ENCODE results near the gene CTNNA2.

The CTNNA2 gene

DNA sequence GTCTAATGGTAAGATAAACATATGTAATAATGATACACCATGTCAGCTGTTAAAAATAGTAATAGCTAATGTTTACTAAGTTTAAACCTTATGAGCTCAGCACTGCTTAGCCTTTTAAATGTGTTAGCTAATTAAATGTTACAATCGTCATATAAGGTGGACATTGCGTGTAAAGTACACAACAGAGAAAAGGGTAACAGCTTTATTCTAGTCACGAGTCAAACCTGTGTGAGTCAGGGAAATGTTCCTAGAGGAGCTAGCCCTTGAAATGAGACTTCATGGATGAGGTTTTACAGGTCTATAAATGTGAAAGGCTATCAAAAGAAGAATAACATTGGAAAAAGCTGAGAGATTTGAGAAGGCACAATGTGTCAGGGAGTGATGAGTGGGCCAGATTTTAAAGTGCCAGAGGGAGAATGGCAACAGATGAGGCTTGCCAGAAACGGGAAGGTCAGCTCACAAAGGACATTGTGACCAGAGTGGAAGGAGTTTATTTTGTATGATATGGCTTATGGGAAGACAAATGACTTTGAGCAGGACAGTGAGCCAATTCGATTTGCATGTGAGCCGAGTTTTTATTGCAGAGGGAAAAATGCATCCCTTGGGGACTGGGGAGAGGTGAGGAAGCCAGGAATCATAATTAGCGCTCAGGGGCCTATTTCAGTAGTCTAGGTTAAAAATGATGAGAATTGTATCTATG is 276.3 kb downstream of the CTNNA2 start:
- H3K4me3 ChIP-seq (ENCODE audit: low read depth, low read length), result no peak overlapping the region
- H3K9ac ChIP-seq (ENCODE audit: low read length), result no peak overlapping the region
- H3K27ac ChIP-seq (ENCODE audit: low read depth, low read length), result no peak overlapping the region
- H3K4me1 ChIP-seq (ENCODE audit: control insufficient read depth, insufficient read depth, low read length), result peaks cover 6% of the 10 kb centered on the region
- no peaks in the 10 kb centered on the region for H3K36me3 ChIP-seq (ENCODE audit: control insufficient read depth, insufficient read depth, low read length)
- peaks cover 2% of the 10 kb centered on the region; the same call in 1 of the 2 replicates for H3K9me3 ChIP-seq (ENCODE audit: control insufficient read depth, insufficient read depth, low read depth, low read length)
- H3K27me3 ChIP-seq (ENCODE audit: control insufficient read depth, insufficient read depth, low read length), result no peaks in the 10 kb centered on the region

GRCh38 chr2:79789811-79790210 is 277.0 kb downstream of the CTNNA2 start:
- H3K9ac ChIP-seq (ENCODE audit: low read length), result no peak overlapping the region
- H3K27ac ChIP-seq (ENCODE audit: low read depth, low read length), result no peak overlapping the region
- H3K4me1 ChIP-seq (ENCODE audit: control insufficient read depth, insufficient read depth, low read length), result peaks cover 6% of the 10 kb centered on the region
- H3K27me3 ChIP-seq (ENCODE audit: control insufficient read depth, insufficient read depth, low read length), result no peaks in the 10 kb centered on the region
- no peaks in the 10 kb centered on the region for H3K36me3 ChIP-seq (ENCODE audit: control insufficient read depth, insufficient read depth, low read length)
- no peak overlapping the region for H3K4me3 ChIP-seq (ENCODE audit: low read depth, low read length)
- peaks cover 2% of the 10 kb centered on the region; the same call in 1 of the 2 replicates for H3K9me3 ChIP-seq (ENCODE audit: control insufficient read depth, insufficient read depth, low read depth, low read length)

DNA sequence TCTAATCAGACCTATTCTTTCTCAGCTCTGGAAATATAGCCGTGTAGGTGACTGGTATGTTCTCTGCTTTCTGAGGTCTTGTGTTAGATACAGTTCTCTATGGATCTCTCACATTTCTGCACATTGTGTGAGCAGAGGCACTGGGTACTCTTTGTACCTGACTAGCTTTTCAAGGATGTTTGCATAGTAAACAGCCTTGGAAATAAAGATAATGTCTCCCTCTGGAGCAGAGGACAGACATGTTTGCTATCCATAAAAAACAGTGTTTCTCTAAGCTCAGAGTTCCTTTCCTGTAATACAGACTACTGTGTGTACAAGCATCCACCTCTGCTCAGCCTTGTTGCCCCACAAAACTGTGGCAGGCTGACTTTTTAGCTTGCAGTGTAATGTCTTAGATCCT is 279.2 kb downstream of the CTNNA2 start:
- Histone ChIP-seq H3K27me3 (ENCODE audit: control insufficient read depth, insufficient read depth, low read length) (no peaks in the 10 kb centered on the region), H3K27ac (ENCODE audit: low read depth, low read length) (no peak overlapping the region), H3K9me3 (ENCODE audit: control insufficient read depth, insufficient read depth, low read depth, low read length) (peaks cover 2% of the 10 kb centered on the region; the same call in 1 of the 2 replicates), H3K36me3 (ENCODE audit: control insufficient read depth, insufficient read depth, low read length) (no peaks in the 10 kb centered on the region), H3K4me3 (ENCODE audit: low read depth, low read length) (no peak overlapping the region), H3K9ac (ENCODE audit: low read length) (no peak overlapping the region), H3K4me1 (ENCODE audit: control insufficient read depth, insufficient read depth, low read length) (peaks cover 13% of the 10 kb centered on the region)

GRCh38 chr2:79793006-79793405 is 280.2 kb downstream of the CTNNA2 start:
- Histone ChIP-seq H3K4me3 (ENCODE audit: low read depth, low read length) (no peak overlapping the region), H3K9ac (ENCODE audit: low read length) (no peak overlapping the region), H3K27me3 (ENCODE audit: control insufficient read depth, insufficient read depth, low read length) (no peaks in the 10 kb centered on the region), H3K27ac (ENCODE audit: low read depth, low read length) (no peak overlapping the region), H3K36me3 (ENCODE audit: control insufficient read depth, insufficient read depth, low read length) (no peaks in the 10 kb centered on the region), H3K4me1 (ENCODE audit: control insufficient read depth, insufficient read depth, low read length) (peaks cover 13% of the 10 kb centered on the region), H3K9me3 (ENCODE audit: control insufficient read depth, insufficient read depth, low read depth, low read length) (peaks cover 2% of the 10 kb centered on the region; the same call in 1 of the 2 replicates)

DNA sequence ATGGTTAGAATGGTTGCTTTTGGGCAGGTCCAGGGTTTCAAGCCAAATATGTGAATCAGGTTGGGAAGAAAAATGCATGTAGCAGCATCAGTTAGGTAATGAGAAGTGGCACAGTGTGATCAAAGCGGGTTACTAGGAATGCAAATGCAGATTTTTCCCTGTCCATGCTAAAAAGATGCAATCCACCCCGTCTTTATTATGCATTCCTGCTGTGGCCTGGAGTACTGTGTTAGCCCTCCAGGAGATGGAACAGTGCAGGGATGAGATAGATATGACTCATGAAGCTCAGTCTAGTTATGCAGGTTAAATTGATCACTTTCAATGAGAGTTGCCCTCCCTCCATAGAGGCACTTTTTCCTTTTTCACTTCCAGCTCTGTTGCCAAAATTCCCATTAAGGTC is 283.8 kb downstream of the CTNNA2 start:
- Histone ChIP-seq H3K9me3 (ENCODE audit: control insufficient read depth, insufficient read depth, low read depth, low read length) (peaks cover 2% of the 10 kb centered on the region; the same call in 1 of the 2 replicates), H3K36me3 (ENCODE audit: control insufficient read depth, insufficient read depth, low read length) (no peaks in the 10 kb centered on the region), H3K4me3 (ENCODE audit: low read depth, low read length) (no peak overlapping the region), H3K4me1 (ENCODE audit: control insufficient read depth, insufficient read depth, low read length) (peaks cover 7% of the 10 kb centered on the region; the same call in 1 of the 2 replicates), H3K27ac (ENCODE audit: low read depth, low read length) (no peak overlapping the region), H3K9ac (ENCODE audit: low read length) (no peak overlapping the region), H3K27me3 (ENCODE audit: control insufficient read depth, insufficient read depth, low read length) (no peaks in the 10 kb centered on the region)

- Histone ChIP-seq H3K4me3 (ENCODE audit: low read depth, low read length) (no peak overlapping the region), H3K27me3 (ENCODE audit: control insufficient read depth, insufficient read depth, low read length) (no peaks in the 10 kb centered on the region), H3K4me1 (ENCODE audit: control insufficient read depth, insufficient read depth, low read length) (peaks cover 7% of the 10 kb centered on the region; the same call in 1 of the 2 replicates), H3K9me3 (ENCODE audit: control insufficient read depth, insufficient read depth, low read depth, low read length) (peaks cover 16% of the 10 kb centered on the region), H3K36me3 (ENCODE audit: control insufficient read depth, insufficient read depth, low read length) (no peaks in the 10 kb centered on the region; the same call in 1 of the 2 replicates), H3K27ac (ENCODE audit: low read depth, low read length) (no peak overlapping the region), H3K9ac (ENCODE audit: low read length) (no peak overlapping the region)
Measured at GRCh38 chr2:79798776-79799175, 285.9 kb downstream of the CTNNA2 start.

GRCh38 chr2:79799729-79800128 is 286.9 kb downstream of the CTNNA2 start:
- Histone ChIP-seq H3K4me1 (ENCODE audit: control insufficient read depth, insufficient read depth, low read length) (peaks cover 7% of the 10 kb centered on the region; the same call in 1 of the 2 replicates), H3K27ac (ENCODE audit: low read depth, low read length) (no peak overlapping the region), H3K36me3 (ENCODE audit: control insufficient read depth, insufficient read depth, low read length) (no peaks in the 10 kb centered on the region; the same call in 1 of the 2 replicates), H3K4me3 (ENCODE audit: low read depth, low read length) (no peak overlapping the region), H3K9me3 (ENCODE audit: control insufficient read depth, insufficient read depth, low read depth, low read length) (peaks cover 18% of the 10 kb centered on the region), H3K9ac (ENCODE audit: low read length) (no peak overlapping the region), H3K27me3 (ENCODE audit: control insufficient read depth, insufficient read depth, low read length) (no peaks in the 10 kb centered on the region)

DNA sequence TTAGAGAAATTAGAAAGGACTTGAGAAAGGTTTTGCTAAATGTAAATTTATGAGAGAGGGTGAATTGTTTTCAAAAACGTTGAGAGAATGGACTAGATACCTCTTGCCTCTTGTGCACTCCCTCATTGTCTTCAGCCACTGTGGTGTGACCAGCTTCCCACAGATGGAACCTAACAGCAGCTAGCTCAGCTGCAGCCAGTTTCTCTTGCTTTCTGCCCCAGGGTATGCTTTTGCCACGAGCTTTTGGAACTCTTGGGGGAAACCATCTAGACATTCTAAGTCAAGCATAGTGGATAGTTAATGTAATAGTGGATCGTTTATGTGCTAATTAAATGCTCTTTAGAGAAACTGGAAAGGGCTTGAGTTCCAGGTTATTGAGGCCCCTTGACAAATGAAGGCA is 288.2 kb downstream of the CTNNA2 start:
- Histone ChIP-seq H3K4me1 (ENCODE audit: control insufficient read depth, insufficient read depth, low read length) (peaks cover 7% of the 10 kb centered on the region; the same call in 1 of the 2 replicates), H3K27ac (ENCODE audit: low read depth, low read length) (no peak overlapping the region), H3K27me3 (ENCODE audit: control insufficient read depth, insufficient read depth, low read length) (no peaks in the 10 kb centered on the region), H3K9me3 (ENCODE audit: control insufficient read depth, insufficient read depth, low read depth, low read length) (peaks cover 18% of the 10 kb centered on the region), H3K9ac (ENCODE audit: low read length) (no peak overlapping the region), H3K36me3 (ENCODE audit: control insufficient read depth, insufficient read depth, low read length) (no peaks in the 10 kb centered on the region; the same call in 1 of the 2 replicates), H3K4me3 (ENCODE audit: low read depth, low read length) (no peak overlapping the region)

DNA sequence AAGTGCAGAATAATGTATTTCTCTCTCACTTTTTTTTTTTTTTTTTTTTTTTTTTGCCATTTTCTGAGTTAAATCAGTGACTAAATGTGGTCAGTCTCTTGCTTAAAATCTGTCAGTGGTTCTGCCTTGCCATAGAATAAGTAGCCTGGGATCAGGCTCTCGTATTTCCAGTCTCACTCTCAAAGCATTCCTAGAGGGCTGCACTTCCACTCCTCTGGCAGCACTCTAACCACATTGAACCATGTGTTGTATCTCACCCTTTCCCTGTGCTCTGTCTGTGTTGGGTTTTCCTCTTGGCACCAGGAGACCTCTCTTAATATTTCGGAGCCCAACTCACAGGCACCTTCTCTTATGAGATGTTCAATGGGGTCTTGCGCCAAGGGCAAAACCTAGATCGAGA is 304.4 kb downstream of the CTNNA2 start:
- Histone ChIP-seq H3K36me3 (ENCODE audit: control insufficient read depth, insufficient read depth, low read length) (no peaks in the 10 kb centered on the region), H3K27ac (ENCODE audit: low read depth, low read length) (no peak overlapping the region), H3K4me3 (ENCODE audit: low read depth, low read length) (no peak overlapping the region), H3K9ac (ENCODE audit: low read length) (no peak overlapping the region), H3K4me1 (ENCODE audit: control insufficient read depth, insufficient read depth, low read length) (no peaks in the 10 kb centered on the region), H3K9me3 (ENCODE audit: control insufficient read depth, insufficient read depth, low read depth, low read length) (no peaks in the 10 kb centered on the region), H3K27me3 (ENCODE audit: control insufficient read depth, insufficient read depth, low read length) (no peaks in the 10 kb centered on the region)

GRCh38 chr2:79820281-79820680 is 307.4 kb downstream of the CTNNA2 start:
- Histone ChIP-seq H3K4me3 (ENCODE audit: low read depth, low read length) (no peak overlapping the region), H3K27me3 (ENCODE audit: control insufficient read depth, insufficient read depth, low read length) (no peaks in the 10 kb centered on the region), H3K9ac (ENCODE audit: low read length) (no peak overlapping the region), H3K4me1 (ENCODE audit: control insufficient read depth, insufficient read depth, low read length) (no peaks in the 10 kb centered on the region), H3K9me3 (ENCODE audit: control insufficient read depth, insufficient read depth, low read depth, low read length) (no peaks in the 10 kb centered on the region), H3K27ac (ENCODE audit: low read depth, low read length) (no peak overlapping the region), H3K36me3 (ENCODE audit: control insufficient read depth, insufficient read depth, low read length) (no peaks in the 10 kb centered on the region)

GRCh38 chr2:79822136-79822535 is 309.3 kb downstream of the CTNNA2 start:
- H3K9me3 ChIP-seq (ENCODE audit: control insufficient read depth, insufficient read depth, low read depth, low read length), result no peaks in the 10 kb centered on the region
- no peaks in the 10 kb centered on the region for H3K27me3 ChIP-seq (ENCODE audit: control insufficient read depth, insufficient read depth, low read length)
- H3K9ac ChIP-seq (ENCODE audit: low read length), result no peak overlapping the region
- no peak overlapping the region for H3K4me3 ChIP-seq (ENCODE audit: low read depth, low read length)
- H3K4me1 ChIP-seq (ENCODE audit: control insufficient read depth, insufficient read depth, low read length), result no peaks in the 10 kb centered on the region
- no peak overlapping the region for H3K27ac ChIP-seq (ENCODE audit: low read depth, low read length)
- H3K36me3 ChIP-seq (ENCODE audit: control insufficient read depth, insufficient read depth, low read length), result no peaks in the 10 kb centered on the region

All from HUES6 (cell line).